Measurements from ENCODE around the gene HS3ST6.
"Not testable (repeated sequence)": the region's sequence is repeated elsewhere in the genome, so short reads cannot be mapped to it uniquely, and the experiment has no call there.

The HS3ST6 gene

DNA sequence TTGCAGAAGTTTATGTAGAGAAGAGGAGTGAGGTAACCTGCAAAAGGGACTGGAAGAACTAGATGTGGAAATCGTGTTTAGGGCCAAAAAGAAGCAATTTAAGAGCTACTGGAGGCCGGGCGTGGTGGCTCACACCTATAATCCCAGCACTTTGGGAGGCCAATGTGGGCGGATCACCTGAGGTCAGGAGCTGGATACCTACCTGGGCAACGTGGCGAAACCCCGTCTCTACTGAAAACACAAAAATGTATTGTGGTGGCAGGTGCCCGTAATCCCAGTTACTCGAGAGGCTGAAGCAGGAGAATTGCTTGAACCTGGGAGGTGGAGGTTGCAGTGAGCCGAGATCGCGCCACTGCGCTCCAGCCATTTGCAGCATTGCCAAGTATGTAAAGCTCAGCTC, 42.1 kb downstream of the HS3ST6 start:
- not testable (repeated sequence) for DNase-seq

DNA sequence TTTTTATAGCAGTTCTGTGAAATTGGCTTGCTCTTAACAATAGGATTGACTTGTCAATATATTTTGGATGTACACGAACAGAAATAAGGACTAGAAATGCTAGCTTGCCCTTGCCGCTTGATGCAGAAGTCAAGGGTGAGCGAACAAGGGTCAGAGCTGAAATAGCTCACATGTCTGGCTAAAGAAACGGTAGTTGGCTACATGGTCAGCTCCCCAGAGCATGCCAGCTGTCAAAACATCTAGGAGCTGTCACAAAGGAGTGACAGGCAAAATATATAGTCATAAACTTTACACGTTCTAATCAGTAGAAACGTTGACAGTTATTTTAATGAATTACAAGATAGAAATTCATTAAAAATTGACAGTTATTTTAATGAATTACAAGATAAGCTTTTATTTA, 43.4 kb downstream of the HS3ST6 start:
- no peak for DNase-seq

DNA sequence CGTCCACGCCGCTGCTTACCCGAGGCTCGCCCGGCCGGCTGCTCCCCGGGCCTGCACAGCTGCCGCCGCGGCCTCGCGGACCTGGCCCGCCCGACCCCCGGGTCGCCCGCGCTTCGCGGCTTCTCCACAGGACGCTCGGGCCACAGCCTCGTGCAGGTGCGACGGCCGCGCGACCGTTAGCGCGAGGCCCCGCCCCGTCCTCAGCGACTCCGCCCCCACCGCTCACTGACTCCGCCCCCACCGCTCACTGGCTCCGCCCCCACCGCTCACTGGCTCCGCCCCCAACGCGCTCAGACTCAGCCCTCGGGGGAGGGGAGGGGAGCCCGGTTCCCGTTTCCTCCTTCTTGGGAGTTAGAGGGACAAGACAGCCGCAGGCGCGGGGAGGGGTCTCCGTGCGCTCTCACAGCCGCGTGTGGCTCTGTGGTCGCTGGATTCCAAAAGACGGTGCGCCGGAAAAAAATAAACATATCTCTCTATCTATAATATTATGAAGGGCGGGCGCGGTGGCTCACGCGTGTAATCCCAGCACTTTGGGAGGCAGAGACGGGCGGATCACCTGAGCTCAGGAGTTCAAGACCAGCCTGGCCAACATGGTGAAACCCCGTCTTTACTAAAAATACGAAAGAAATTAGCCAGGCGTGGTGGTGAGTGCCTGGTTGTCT, 46.1 kb downstream of the HS3ST6 start, which contains the start of gene MEIOB:
Gene MEIOB (minus strand): TSS at position 191 of the 662 bp plus-strand sequence. CDS start 3,989 bp downstream, outside the sequence.
- no peak for DNase-seq

DNA sequence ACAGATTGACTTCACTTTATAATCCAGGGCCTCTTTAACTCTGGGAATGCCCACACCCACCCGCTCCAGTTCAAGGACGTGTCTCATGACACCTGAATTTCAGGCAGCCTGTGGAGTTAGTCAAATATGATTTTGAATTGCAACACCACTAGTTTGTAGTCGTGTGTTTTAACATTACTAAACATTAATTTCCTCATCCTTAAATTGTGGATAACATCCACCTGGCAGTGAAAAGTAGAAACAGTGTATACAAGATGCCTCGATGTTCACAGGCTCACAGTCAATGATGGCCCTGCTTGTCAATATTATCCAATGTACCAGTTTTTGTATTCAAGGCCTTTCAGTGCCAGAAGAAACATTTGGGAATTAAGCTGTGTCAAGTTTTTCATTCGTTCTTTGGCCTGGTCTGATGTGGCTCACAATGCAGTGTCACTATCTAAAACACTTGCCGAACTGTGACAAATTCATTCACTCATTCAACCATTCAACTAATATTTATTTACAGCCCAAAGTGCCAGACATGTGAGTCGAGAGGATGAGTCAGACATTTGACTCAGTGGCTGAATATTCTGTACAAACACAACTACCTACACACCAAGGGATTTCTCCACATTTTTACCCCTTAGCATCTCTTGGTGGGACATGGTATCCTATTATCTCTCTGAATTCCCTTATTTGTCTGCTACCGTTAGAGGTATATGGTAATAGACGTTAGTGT, 47.7 kb downstream of the HS3ST6 start:
- DNase-seq: peak; percentile 84

DNA sequence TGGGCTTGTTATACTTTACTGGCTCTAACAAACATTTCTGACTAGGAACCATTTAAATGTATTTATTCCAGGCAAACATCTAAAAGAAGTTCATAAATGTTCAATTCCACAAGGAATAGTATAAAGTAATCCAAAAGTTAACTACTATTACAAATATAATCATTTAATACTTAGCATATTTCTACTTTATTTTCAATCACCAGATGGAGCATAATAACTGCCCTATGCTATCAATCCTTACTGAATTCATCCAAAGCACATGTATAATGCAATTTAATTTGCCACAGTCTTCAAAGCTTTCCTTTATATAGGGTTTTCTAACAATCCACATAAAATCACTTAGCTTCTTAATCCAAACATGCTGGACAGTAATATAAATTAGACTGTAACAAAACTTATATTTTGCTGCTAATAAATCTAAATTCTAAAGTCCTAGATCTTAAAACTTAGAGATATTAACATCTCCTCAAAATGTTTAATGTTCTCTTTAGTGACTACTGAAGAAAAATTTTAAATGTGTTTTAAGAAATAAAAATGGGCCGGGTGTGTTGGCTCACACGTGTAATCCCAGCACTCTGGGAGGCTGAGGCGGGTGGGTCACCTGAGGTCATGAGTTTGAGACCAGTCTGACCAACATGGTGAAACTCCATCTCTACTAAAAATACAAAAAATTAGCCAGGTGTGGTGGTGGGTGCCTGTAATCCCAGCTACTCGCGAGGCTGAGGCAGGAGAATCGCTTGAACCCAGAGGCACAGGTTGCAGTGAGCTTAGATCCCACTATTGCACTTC, 52.1 kb downstream of the HS3ST6 start:
- DNase-seq: no peak

DNA sequence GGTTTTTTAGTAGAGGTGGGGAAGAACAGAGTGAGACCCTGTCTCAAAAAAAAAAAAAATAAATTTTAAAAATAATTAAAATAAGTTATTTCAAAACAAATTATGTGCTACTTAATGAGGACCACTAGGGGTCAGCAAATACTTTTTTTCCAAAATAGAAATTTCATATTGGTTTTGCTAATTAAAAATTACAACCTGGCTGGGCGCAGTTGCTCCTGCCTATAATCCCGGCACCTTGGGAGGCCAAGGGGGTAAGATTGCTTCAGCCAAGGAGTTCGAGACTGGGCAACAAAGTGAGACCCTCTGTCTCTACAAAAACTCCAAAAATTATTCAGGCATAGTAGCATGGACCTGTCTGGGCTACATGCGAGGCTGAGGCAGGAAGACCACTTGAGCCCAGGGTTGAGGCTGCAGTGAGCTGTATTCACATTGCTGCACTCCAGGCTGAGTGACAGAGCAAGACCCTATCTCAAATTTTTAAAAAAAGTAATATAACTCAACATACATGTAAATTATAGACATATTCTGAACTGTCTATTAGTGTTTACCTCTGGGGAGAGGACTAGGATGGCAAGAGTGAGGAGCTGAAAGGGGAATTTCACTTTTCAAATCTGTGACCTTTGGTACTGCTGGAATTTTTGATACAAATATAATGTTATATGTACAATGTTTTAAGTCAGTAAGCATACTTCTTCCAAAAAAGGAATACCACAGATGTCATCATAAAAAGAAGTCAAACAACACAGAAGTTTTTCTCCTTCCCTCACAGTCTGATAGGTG, 54.3 kb downstream of the HS3ST6 start:
- DNase-seq: peak; percentile 48

DNA sequence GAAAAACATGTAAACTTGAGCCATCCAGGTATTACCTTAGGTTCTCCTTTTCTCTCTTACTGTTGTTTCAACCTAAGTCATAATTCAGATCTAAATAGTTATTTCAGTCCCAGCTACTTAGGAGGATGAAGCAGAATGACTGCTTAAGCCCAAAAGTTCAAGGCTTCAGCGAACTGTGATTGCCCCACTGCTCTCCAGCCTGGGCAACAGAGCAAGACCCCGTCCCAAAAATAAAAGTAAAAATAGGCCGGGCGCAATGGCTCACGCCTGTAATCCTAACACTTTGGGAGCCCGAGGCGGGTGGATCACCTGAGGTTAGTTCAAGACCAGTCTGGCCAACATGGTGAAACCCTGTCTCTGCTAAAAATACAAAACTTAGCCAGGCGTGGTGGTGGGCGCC, 55.8 kb downstream of the HS3ST6 start:
- DNase-seq: no peak

DNA sequence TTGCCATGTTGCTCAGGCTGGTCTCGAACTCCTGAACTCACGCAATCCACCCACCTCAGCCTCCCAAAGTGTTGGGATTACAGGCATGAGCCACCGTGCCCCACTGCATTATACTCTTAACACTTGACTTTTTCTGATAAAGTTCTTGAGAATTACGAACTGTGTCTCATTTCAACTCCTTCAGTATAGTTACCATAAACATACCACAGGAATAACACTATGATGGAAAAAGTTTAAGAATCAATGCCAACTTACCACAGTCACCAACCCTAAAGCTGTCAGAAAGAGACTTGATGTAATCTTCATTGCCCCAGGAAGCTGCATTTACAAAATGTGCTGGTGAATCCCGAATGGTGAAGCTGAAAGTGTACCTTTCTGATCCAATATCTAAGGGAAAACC, 56.5 kb downstream of the HS3ST6 start:
- DNase-seq: no peak
